ENCODE data around the gene PPL. TPM values are rescaled to one million over a fixed set of nuclear protein-coding genes. Genes with fewer than 3 reads are reported as not detected.

Gene PPL
- total and polyA plus RNA-seq, 2 experiments from 2014 or later = 32.8 to 44.5 TPM

DNA sequence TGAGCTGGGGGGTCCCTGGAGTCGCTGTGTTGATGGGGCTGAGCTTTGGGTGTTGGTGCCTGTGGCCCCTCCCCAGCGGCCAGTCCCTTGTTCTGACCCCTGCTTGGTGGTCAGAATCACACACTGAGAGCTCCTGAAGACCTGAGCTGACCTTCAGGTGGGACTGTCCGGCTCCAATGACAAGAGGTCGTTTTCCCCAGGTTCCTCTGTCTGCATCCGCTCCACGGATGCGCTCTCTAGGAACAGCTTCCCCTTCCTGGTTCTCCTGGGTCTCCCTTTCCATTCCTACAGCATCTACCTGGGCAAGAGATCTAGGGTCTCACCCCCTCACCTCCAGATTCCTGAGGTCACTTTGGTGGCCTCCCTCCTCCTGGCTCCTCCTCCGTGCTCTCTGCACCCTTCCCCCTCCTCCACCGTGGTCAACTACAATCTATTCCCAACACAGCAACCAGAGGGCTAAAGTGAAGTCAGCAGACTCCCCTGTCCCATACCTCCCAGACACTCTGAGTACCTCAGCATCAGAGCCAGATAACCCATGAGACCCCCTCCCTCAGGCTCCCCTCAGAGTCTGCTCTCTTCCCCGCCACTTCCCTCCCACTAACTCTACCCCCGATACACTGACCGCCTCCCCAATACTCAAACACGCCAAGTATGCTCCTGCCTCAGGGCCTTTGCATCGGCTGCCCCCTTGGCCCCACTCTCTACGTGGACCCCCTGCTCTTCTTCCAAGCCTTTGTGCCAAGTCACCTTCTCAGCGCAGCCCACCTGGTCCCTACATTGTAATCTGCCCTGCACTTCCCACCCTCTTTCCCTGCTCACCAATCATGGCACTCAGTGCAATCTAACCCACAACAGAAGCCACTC lies 12.2 kb upstream of the PPL start:
- H3K9me3 ChIP-seq (ENCODE audit: low read depth) = no peaks in the 10 kb centered on the region
- H3K4me2 ChIP-seq = no peak overlapping the region
- H2AFZ ChIP-seq = no peak overlapping the region
- no peaks in the 10 kb centered on the region for H3K36me3 ChIP-seq (replicated peaks; ENCODE audit: insufficient read depth, low read depth)
- 78% methylated on average over 16 of the region's 16 CpGs for WGBS (ENCODE audit: low lambda C conversion rate, missing lambda C conversion rate)
- TF ChIP-seq, protein P1, sequence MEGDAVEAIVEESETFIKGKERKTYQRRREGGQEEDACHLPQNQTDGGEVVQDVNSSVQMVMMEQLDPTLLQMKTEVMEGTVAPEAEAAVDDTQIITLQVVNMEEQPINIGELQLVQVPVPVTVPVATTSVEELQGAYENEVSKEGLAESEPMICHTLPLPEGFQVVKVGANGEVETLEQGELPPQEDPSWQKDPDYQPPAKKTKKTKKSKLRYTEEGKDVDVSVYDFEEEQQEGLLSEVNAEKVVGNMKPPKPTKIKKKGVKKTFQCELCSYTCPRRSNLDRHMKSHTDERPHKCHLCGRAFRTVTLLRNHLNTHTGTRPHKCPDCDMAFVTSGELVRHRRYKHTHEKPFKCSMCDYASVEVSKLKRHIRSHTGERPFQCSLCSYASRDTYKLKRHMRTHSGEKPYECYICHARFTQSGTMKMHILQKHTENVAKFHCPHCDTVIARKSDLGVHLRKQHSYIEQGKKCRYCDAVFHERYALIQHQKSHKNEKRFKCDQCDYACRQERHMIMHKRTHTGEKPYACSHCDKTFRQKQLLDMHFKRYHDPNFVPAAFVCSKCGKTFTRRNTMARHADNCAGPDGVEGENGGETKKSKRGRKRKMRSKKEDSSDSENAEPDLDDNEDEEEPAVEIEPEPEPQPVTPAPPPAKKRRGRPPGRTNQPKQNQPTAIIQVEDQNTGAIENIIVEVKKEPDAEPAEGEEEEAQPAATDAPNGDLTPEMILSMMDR (IDR thresholded peaks at IDR 0.05; ENCODE audit: poor library complexity) = no peak
- no peak for DNase-seq (ENCODE audit: low spot score)
- no peak overlapping the region for H3K27ac ChIP-seq
- no peaks in the 10 kb centered on the region for H4K20me1 ChIP-seq (ENCODE audit: insufficient read depth, poor library complexity, severe bottlenecking)
- no peak overlapping the region for H3K4me3 ChIP-seq
- H3K79me2 ChIP-seq = no peaks in the 10 kb centered on the region
- H3K9me2 ChIP-seq (replicated peaks; ENCODE audit: insufficient read depth) = no peaks in the 10 kb centered on the region
- no peaks in the 10 kb centered on the region for H3K27me3 ChIP-seq
- peaks cover 29% of the 10 kb centered on the region for H3K4me1 ChIP-seq (ENCODE audit: insufficient read depth)

DNA sequence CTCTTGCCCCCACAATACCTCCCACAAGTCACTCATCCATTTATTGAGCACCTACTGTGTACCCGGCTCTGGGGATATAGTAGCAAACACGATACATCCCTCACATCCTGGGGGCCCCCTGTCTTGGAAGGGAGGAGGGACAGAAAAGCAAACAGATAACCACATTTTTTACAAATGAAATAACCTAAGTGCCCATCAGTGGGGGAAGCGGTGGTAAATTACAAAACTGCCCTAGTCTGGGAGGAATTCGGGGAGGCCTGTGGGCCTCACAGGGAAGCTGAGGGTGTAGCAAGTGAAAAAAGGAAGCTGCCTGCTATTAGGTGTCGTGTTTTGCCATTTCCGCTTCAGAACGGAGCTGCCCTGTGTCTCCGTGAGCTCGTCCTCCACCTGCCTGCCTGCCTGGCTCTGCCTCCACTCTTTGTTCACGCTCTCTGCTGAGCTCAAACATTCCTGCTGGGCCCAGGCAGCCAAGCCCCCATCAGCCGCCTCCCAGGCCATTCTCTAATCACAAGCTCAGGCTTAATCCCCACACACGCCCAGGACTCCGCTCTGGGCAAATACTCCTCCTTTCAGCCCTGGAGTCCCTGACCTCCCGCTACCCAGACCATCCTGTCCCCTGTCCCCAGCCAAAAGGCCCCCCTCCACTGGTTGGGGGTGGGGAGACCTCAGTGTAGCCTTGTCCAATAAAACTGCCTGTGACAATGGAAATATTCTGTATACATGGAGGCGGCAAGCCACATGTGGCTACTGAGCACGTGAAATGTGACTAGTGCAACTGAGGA lies 11.0 kb upstream of the PPL start:
- 30% methylated on average over 15 of the region's 16 CpGs for WGBS (ENCODE audit: low lambda C conversion rate, missing lambda C conversion rate)
- DNase-seq (ENCODE audit: low spot score) = peak; percentile 81
- no peak for TF ChIP-seq EZH2 (IDR thresholded peaks at IDR 0.05; ENCODE audit: borderline replicate concordance)
- TF ChIP-seq EZH2phosphoT487 (IDR thresholded peaks at IDR 0.05; ENCODE audit: low read depth, severe bottlenecking, unreplicated experiment) = no peak
- TF ChIP-seq, protein P1 (IDR thresholded peaks at IDR 0.05; ENCODE audit: poor library complexity) = no peak
- Histone ChIP-seq H3K4me1 (ENCODE audit: insufficient read depth) (peaks cover 41% of the 10 kb centered on the region), H3K4me3 (no peak overlapping the region), H3K27ac (peak overlapping the region; percentile 72), H4K20me1 (ENCODE audit: insufficient read depth, poor library complexity, severe bottlenecking) (no peaks in the 10 kb centered on the region), H3K9me2 (replicated peaks; ENCODE audit: insufficient read depth) (no peaks in the 10 kb centered on the region), H3K79me2 (no peaks in the 10 kb centered on the region), H3K27me3 (no peaks in the 10 kb centered on the region), H3K9me3 (ENCODE audit: low read depth) (no peaks in the 10 kb centered on the region), H3K4me2 (peak overlapping the region; percentile 29), H3K36me3 (replicated peaks; ENCODE audit: insufficient read depth, low read depth) (no peaks in the 10 kb centered on the region), H2AFZ (peak overlapping the region; percentile 43)

GRCh38 chr16:4946917-4947316 lies 10.0 kb upstream of the PPL start:
- no peak overlapping the region for H3K4me2 ChIP-seq

More at GRCh38 chr16:4946917-4947316, 10.0 kb upstream of the PPL start:
- H3K4me1 ChIP-seq (ENCODE audit: insufficient read depth) = peaks cover 47% of the 10 kb centered on the region
- H3K27me3 ChIP-seq = no peaks in the 10 kb centered on the region
- no peaks in the 10 kb centered on the region for H3K36me3 ChIP-seq (replicated peaks; ENCODE audit: insufficient read depth, low read depth)
- no peaks in the 10 kb centered on the region for H4K20me1 ChIP-seq (ENCODE audit: insufficient read depth, poor library complexity, severe bottlenecking)
- H3K9me3 ChIP-seq (ENCODE audit: low read depth) = no peaks in the 10 kb centered on the region
- DNase-seq (ENCODE audit: low spot score) = no peak
- no peaks in the 10 kb centered on the region for H3K9me2 ChIP-seq (replicated peaks; ENCODE audit: insufficient read depth)
- H3K27ac ChIP-seq = peak overlapping the region; percentile 72
- TF ChIP-seq, protein P1 (IDR thresholded peaks at IDR 0.05; ENCODE audit: poor library complexity) = no peak
- TF ChIP-seq EZH2 (IDR thresholded peaks at IDR 0.05; ENCODE audit: borderline replicate concordance) (no peak), EZH2phosphoT487 (IDR thresholded peaks at IDR 0.05; ENCODE audit: low read depth, severe bottlenecking, unreplicated experiment) (no peak)
- no peak overlapping the region for H3K4me3 ChIP-seq
- H2AFZ ChIP-seq = no peak overlapping the region
- no peaks in the 10 kb centered on the region for H3K79me2 ChIP-seq

Measured in hepatocyte (in vitro differentiated cells).